K562 (cell line): ENCODE data around the gene PRR30. TPM values are rescaled to one million over a fixed set of nuclear protein-coding genes. Genes with fewer than 3 reads are reported as not detected.

Experiments used
- BRD4 ChIP-seq: fragments of 200-600 bp; sonication (generic); IDR thresholded peaks from 2 replicates; pipeline ENCODE4 v1.6.1; 2017; ENCODE audit warnings: inconsistent platforms
- CREB1 ChIP-seq, 2 experiments: sonication (generic) in 1 of 2; formaldehyde crosslinking in 1 of 2; IDR thresholded peaks; 2 replicates each; pipeline versions ENCODE4 v1.6.1 to v1.8.0; 2012 to 2022; ENCODE audit warnings: inconsistent platforms in 1 of 2, mild to moderate bottlenecking in 1 of 2, missing genetic modification reagents in 1 of 2, moderate library complexity in 1 of 2
- CREM ChIP-seq: IDR thresholded peaks from 2 replicates; pipeline ENCODE4 v1.6.1; 2014; ENCODE audit warnings: antibody characterized with exemption, low read depth
- CTBP1 ChIP-seq: fragments of 450-650 bp; IDR thresholded peaks from 2 replicates; pipeline ENCODE4 v1.6.1; 2016; ENCODE audit warnings: borderline replicate concordance
- CTCF ChIP-seq, 3 experiments: IDR thresholded peaks in 2 of 3; conservative IDR thresholded peaks in 1 of 3; 2 replicates each; pipeline ENCODE4 v1.5.1; 2011 to 2012; ENCODE audit warnings: low read length in 3 of 3, mild to moderate bottlenecking in 3 of 3, control low read depth in 2 of 3, improper control_type of control experiment in 1 of 3, inconsistent platforms in 1 of 3, low read depth in 1 of 3, mixed read lengths in 1 of 3, moderate library complexity in 1 of 3; ENCODE audit not compliant: insufficient read depth in 2 of 3
- E2F1 ChIP-seq: sonication (generic); formaldehyde crosslinking; IDR thresholded peaks from 2 replicates; pipeline ENCODE4 v1.8.1; 2023; ENCODE audit warnings: mild to moderate bottlenecking, missing genetic modification reagents, moderate library complexity
- EP400 ChIP-seq: fragments of 450-650 bp; IDR thresholded peaks from 2 replicates; pipeline ENCODE4 v1.6.1; 2017; ENCODE audit warnings: antibody characterized with exemption, mild to moderate bottlenecking, moderate library complexity
- FUS ChIP-seq: fragments of 200-400 bp; formaldehyde crosslinking; optimal IDR thresholded peaks from 2 replicates; pipeline ENCODE3; 2017; ENCODE audit warnings: low read depth, low read length
- GABPA ChIP-seq: fragments of 200-800 bp; sonication (Bioruptor generic); conservative IDR thresholded peaks from 2 replicates; pipeline ENCODE4 v1.6.1; 2016; ENCODE audit warnings: low read depth, missing genetic modification characterization, missing compliant biosample characterization
- GABPB1 ChIP-seq: sonication (generic); formaldehyde crosslinking; IDR thresholded peaks from 2 replicates; pipeline ENCODE4 v1.8.0; 2022; ENCODE audit warnings: mild to moderate bottlenecking, missing genetic modification reagents
- GATA2 ChIP-seq: sonication (generic); formaldehyde crosslinking; IDR thresholded peaks from 2 replicates; pipeline ENCODE4 v1.4.0; 2020; ENCODE audit warnings: mild to moderate bottlenecking, missing genetic modification reagents
- GTF2E2 ChIP-seq: fragments of 200-800 bp; sonication (Bioruptor generic); IDR thresholded peaks from 2 replicates; pipeline ENCODE4 v1.6.1; 2016; ENCODE audit warnings: missing genetic modification characterization, missing compliant biosample characterization
- KDM5B ChIP-seq: fragments of 200-600 bp; sonication (generic); IDR thresholded peaks from 2 replicates; pipeline ENCODE4 v1.6.1; 2012; ENCODE audit warnings: low read depth, mild to moderate bottlenecking, moderate library complexity, low read length, control low read depth, inconsistent platforms; ENCODE audit not compliant: insufficient replicate concordance
- MAX ChIP-seq: sonication (generic); formaldehyde crosslinking; IDR thresholded peaks from 2 replicates; pipeline ENCODE4 v1.9.0; 2022; ENCODE audit warnings: mild to moderate bottlenecking, missing genetic modification reagents
- MBD2 ChIP-seq: sonication (generic); IDR thresholded peaks from 2 replicates; pipeline ENCODE4 v1.6.1; 2016; ENCODE audit warnings: low read depth, borderline replicate concordance
- NKRF ChIP-seq: fragments of 450-650 bp; IDR thresholded peaks from 2 replicates; pipeline ENCODE4 v1.6.1; 2016; ENCODE audit warnings: borderline replicate concordance
- NR1H2 ChIP-seq: sonication (generic); formaldehyde crosslinking; IDR thresholded peaks from 2 replicates; pipeline ENCODE4 v1.4.0; 2020; ENCODE audit warnings: mild to moderate bottlenecking, missing genetic modification reagents
- PHF20 ChIP-seq: fragments of 450-650 bp; IDR thresholded peaks from 2 replicates; pipeline ENCODE4 v1.6.1; 2018; ENCODE audit not compliant: partially characterized antibody
- RBFOX2 ChIP-seq: fragments of 200-400 bp; formaldehyde crosslinking; IDR thresholded peaks from 2 replicates; pipeline ENCODE4 v1.6.1; 2017; ENCODE audit warnings: low read depth, mild to moderate bottlenecking, low read length, moderate library complexity
- SMAD4 ChIP-seq: fragments of 250-450 bp; sonication (Bioruptor Pico); conservative IDR thresholded peaks from 2 replicates; pipeline ENCODE4 v1.8.0; 2021; ENCODE audit warnings: inconsistent platforms, mild to moderate bottlenecking, moderate library complexity
- TBP ChIP-seq: optimal IDR thresholded peaks from 2 replicates; pipeline ENCODE3; 2011; ENCODE audit warnings: low read depth, low read length, improper control_type of control experiment
- ZNF140 ChIP-seq: fragments of 250-450 bp; sonication (Bioruptor Pico); IDR thresholded peaks from 2 replicates; pipeline ENCODE4 v1.8.0; 2021; ENCODE audit warnings: moderate library complexity, mild to moderate bottlenecking, inconsistent platforms
- polyA plus RNA-seq, 8 experiments: library from polyadenylated mRNA; depleted of rRNA in 4 of 8; stranded (reverse) in 5 of 8; unstranded in 3 of 8; fragments of >200 nt; fragmentation: Nextera tagmentation in 2 of 8; fragmentation: Illumina TruSeq in 1 of 8; extraction: Ambion mirVana in 2 of 8; extraction: Trizol in 1 of 8; gene quantifications; 2 replicates each; pipeline versions ENCODE4 v1.2.1 to v1.2.3, GENCODE V29; 2011 to 2014; ENCODE audit warnings: inconsistent platforms in 1 of 8, missing spikeins in 1 of 8
- total RNA-seq, 7 experiments: library from RNA; depleted of rRNA in 6 of 7; stranded (reverse); fragments of >200 nt in 6 of 7; fragmentation: Illumina TruSeq in 2 of 7; extraction: Trizol in 2 of 7; gene quantifications; 2 replicates each; pipeline versions ENCODE4 v1.2.1 to v1.2.3, GENCODE V29; 2011 to 2021; ENCODE audit warnings: low replicate concordance in 1 of 7

PRR30 gene
- total and polyA plus RNA-seq, 9 of the 15 experiments (the other 6 are each of a cell fraction or from before 2014, with no cell fraction given) = not detected

GRCh38 chr2:27133905-27134780 lies 5.1 kb downstream of the PRR30 start, which contains the start of gene PREB (continued):
- TF ChIP-seq CTCF (IDR thresholded peaks at IDR 0.05 in 2 of 3, conservative IDR thresholded peaks at IDR 0.05 in 1 of 3; ENCODE audit: insufficient read depth in 2 of 3, low read depth in 1 of 3, low read length in 3 of 3) (peak; percentile 47 to 52 (median 50); a peak in 5 of 6 replicates), CREM (peak; percentile 90), MAX (CRISPR knock-in tag) (peak; percentile 52; the same call in 1 of the 2 replicates), GABPA (tag) (0 out of 2 replicates have a peak, but pooled peaks have one; percentile 30), NR1H2 (CRISPR knock-in tag) (peak; percentile 29; the same call in 1 of the 2 replicates), TBP (peak; percentile 51), GTF2E2 (tag) (no peak), E2F1 (CRISPR knock-in tag) (no peak), FUS (peak; percentile 54), EP400 (peak; percentile 18; the same call in 1 of the 2 replicates), BRD4 (peak; percentile 61; the same call in 1 of the 2 replicates), PHF20 (peak; percentile 68), MBD2 (peak; percentile 87; the same call in 1 of the 2 replicates), RBFOX2 (peak; percentile 91), CTBP1 (peak; percentile 45; the same call in 1 of the 2 replicates), SMAD4 (CRISPR knock-in tag) (no peak), GATA2 (no peak), CREB1 (IDR thresholded peaks at IDR 0.05) (peak; percentile 80), CREB1 (CRISPR knock-in tag; IDR thresholded peaks at IDR 0.05) (peak; percentile 82), NKRF (peak; percentile 26; the same call in 1 of the 2 replicates), KDM5B (peak; percentile 83), GABPB1 (CRISPR knock-in tag) (0 out of 2 replicates have a peak, but pooled peaks have one; percentile 22), ZNF140 (CRISPR knock-in tag) (no peak)
